ENCODE results near the gene MCF2L. TPM values are rescaled to one million over a fixed set of nuclear protein-coding genes. Genes with fewer than 3 reads are reported as not detected.

The MCF2L gene
- polyA plus RNA-seq, 1 donor from 2014 or later, result 88.0 TPM

GRCh38 chr13:113129921-113130750, 161.1 kb downstream of the MCF2L start:
- no peak for TF ChIP-seq CTCF (IDR thresholded peaks at IDR 0.05; ENCODE audit: poor library complexity, severe bottlenecking)
- TF ChIP-seq MXI1 (conservative IDR thresholded peaks at IDR 0.05; ENCODE audit: poor library complexity, severe bottlenecking), result no peak
- no peak for TF ChIP-seq EZH2 (IDR thresholded peaks at IDR 0.05; ENCODE audit: borderline replicate concordance, insufficient read depth, low read length, poor library complexity, severe bottlenecking)
- no peak for TF ChIP-seq RAD21 (conservative IDR thresholded peaks at IDR 0.05)
- TF ChIP-seq EP300 (conservative IDR thresholded peaks at IDR 0.05; ENCODE audit: poor library complexity, severe bottlenecking), result no peak
- no peak for TF ChIP-seq SMC3 (conservative IDR thresholded peaks at IDR 0.05; ENCODE audit: poor library complexity)
- no peak for TF ChIP-seq POLR2AphosphoS5 (IDR thresholded peaks at IDR 0.05)
- TF ChIP-seq TAF1 (IDR thresholded peaks at IDR 0.05; ENCODE audit: low read depth), result no peak
- no peak for TF ChIP-seq REST (IDR thresholded peaks at IDR 0.05; ENCODE audit: borderline replicate concordance)
- Histone ChIP-seq H3K9me3 (ENCODE audit: low read length) (no peaks in the 10 kb centered on the region), H3K9me2 (ENCODE audit: insufficient read depth, low read length) (no peaks in the 10 kb centered on the region), H3K4me3 (ENCODE audit: low read length) (no peak overlapping the region), H3K27ac (ENCODE audit: low read length) (no peak overlapping the region), H3K9ac (ENCODE audit: low read length) (no peak overlapping the region), H2AFZ (ENCODE audit: low read depth, low read length) (no peak overlapping the region), H3K4me2 (ENCODE audit: low read length) (no peak overlapping the region), H3K36me3 (ENCODE audit: insufficient read depth, low read length) (no peaks in the 10 kb centered on the region), H3K27me3 (ENCODE audit: insufficient read depth, low read depth, low read length) (no peaks in the 10 kb centered on the region), H4K20me1 (ENCODE audit: insufficient read depth) (no peaks in the 10 kb centered on the region), H3K79me2 (replicated peaks; ENCODE audit: insufficient read depth, low read length) (no peaks in the 10 kb centered on the region), H3F3A (ENCODE audit: insufficient read depth, low read length, poor library complexity, severe bottlenecking) (no peaks in the 10 kb centered on the region)

- TF ChIP-seq EP300 (conservative IDR thresholded peaks at IDR 0.05; ENCODE audit: poor library complexity, severe bottlenecking), result no peak
- TF ChIP-seq RAD21 (conservative IDR thresholded peaks at IDR 0.05), result no peak
- no peak for TF ChIP-seq MXI1 (conservative IDR thresholded peaks at IDR 0.05; ENCODE audit: poor library complexity, severe bottlenecking)
- no peak for TF ChIP-seq CTCF (IDR thresholded peaks at IDR 0.05; ENCODE audit: poor library complexity, severe bottlenecking)
- TF ChIP-seq SMC3 (conservative IDR thresholded peaks at IDR 0.05; ENCODE audit: poor library complexity), result no peak
- TF ChIP-seq EZH2 (IDR thresholded peaks at IDR 0.05; ENCODE audit: borderline replicate concordance, insufficient read depth, low read length, poor library complexity, severe bottlenecking), result no peak
- no peak for TF ChIP-seq TAF1 (IDR thresholded peaks at IDR 0.05; ENCODE audit: low read depth)
- TF ChIP-seq REST (IDR thresholded peaks at IDR 0.05; ENCODE audit: borderline replicate concordance), result no peak
- no peak for TF ChIP-seq POLR2AphosphoS5 (IDR thresholded peaks at IDR 0.05)
These were observed 166.3 kb downstream of the MCF2L start for GRCh38 chr13:113135281-113135760.

More at GRCh38 chr13:113135281-113135760, 166.3 kb downstream of the MCF2L start:
- Histone ChIP-seq H3K4me2 (ENCODE audit: low read length) (no peak overlapping the region), H3K9me2 (ENCODE audit: insufficient read depth, low read length) (no peaks in the 10 kb centered on the region), H3K27me3 (ENCODE audit: insufficient read depth, low read depth, low read length) (no peaks in the 10 kb centered on the region), H3K4me3 (ENCODE audit: low read length) (no peak overlapping the region), H2AFZ (ENCODE audit: low read depth, low read length) (no peak overlapping the region), H3F3A (ENCODE audit: insufficient read depth, low read length, poor library complexity, severe bottlenecking) (no peaks in the 10 kb centered on the region), H4K20me1 (ENCODE audit: insufficient read depth) (no peaks in the 10 kb centered on the region), H3K9ac (ENCODE audit: low read length) (no peak overlapping the region), H3K27ac (ENCODE audit: low read length) (no peak overlapping the region), H3K36me3 (ENCODE audit: insufficient read depth, low read length) (no peaks in the 10 kb centered on the region), H3K79me2 (replicated peaks; ENCODE audit: insufficient read depth, low read length) (no peaks in the 10 kb centered on the region), H3K9me3 (ENCODE audit: low read length) (no peaks in the 10 kb centered on the region)

Data from neural cell (in vitro differentiated cells).